DOHH2 (cell line): ENCODE results near the gene KLHL15.
A peak's percentile ranks its signal among the peaks of the same experiment; 100 is the strongest.
"Not testable (repeated sequence)": the region's sequence is repeated elsewhere in the genome, so short reads cannot be mapped to it uniquely, and the experiment has no call there.

Source experiments
- H3F3A ChIP-seq: fragments of 200-600 bp; sonication (generic), shearing (Covaris generic); 2 replicates; pipeline ENCODE4 v1.6.0; 2016; ENCODE audit warnings: antibody characterized with exemption, mild to moderate bottlenecking; ENCODE audit not compliant: control insufficient read depth, insufficient read depth
- H3K27ac ChIP-seq: fragments of 200-600 bp; sonication (generic); 2 replicates; pipeline ENCODE4 v1.5.1; 2014; ENCODE audit warnings: low read depth, mild to moderate bottlenecking, low read length, moderate library complexity
- H3K27me3 ChIP-seq: fragments of 200-600 bp; sonication (generic); 2 replicates; pipeline ENCODE4 v1.6.1; 2014; ENCODE audit warnings: mild to moderate bottlenecking, low read length, mixed read lengths; ENCODE audit not compliant: control insufficient read depth
- H3K36me3 ChIP-seq: fragments of 200-600 bp; sonication (generic); 2 replicates; pipeline ENCODE4 v1.6.1; 2014; ENCODE audit warnings: mild to moderate bottlenecking, low read length, moderate library complexity, mixed read lengths; ENCODE audit not compliant: control insufficient read depth
- H3K4me1 ChIP-seq: fragments of 200-600 bp; sonication (generic); 2 replicates; pipeline ENCODE4 v1.6.1; 2014; ENCODE audit warnings: mild to moderate bottlenecking, low read length, mixed read lengths; ENCODE audit not compliant: control insufficient read depth
- H3K4me2 ChIP-seq: fragments of 200-600 bp; sonication (generic); 2 replicates; pipeline ENCODE4 v1.6.0; 2014; ENCODE audit warnings: mild to moderate bottlenecking, low read length, moderate library complexity
- H3K4me3 ChIP-seq: fragments of 200-600 bp; sonication (generic); 2 replicates; pipeline ENCODE4 v1.5.1; 2014; ENCODE audit warnings: mild to moderate bottlenecking, low read length, mixed read lengths
- H3K79me2 ChIP-seq: fragments of 200-600 bp; sonication (generic); 2 replicates; pipeline ENCODE4 v1.6.1; 2014; ENCODE audit warnings: mild to moderate bottlenecking, low read length, mixed read lengths; ENCODE audit not compliant: control insufficient read depth
- H3K9me2 ChIP-seq: fragments of 200-600 bp; sonication (generic); replicated peaks from 2 replicates; pipeline ENCODE4 v1.6.1; 2014; ENCODE audit warnings: mild to moderate bottlenecking, low read length, mixed read lengths; ENCODE audit not compliant: control insufficient read depth
- H3K9me3 ChIP-seq: fragments of 200-600 bp; sonication (generic); 2 replicates; pipeline ENCODE4 v1.6.1; 2014; ENCODE audit warnings: antibody characterized with exemption, low read length, mixed read lengths; ENCODE audit not compliant: control insufficient read depth, insufficient read depth
- H4K20me1 ChIP-seq: fragments of 200-600 bp; sonication (generic); 2 replicates; pipeline ENCODE4 v1.6.0; 2014; ENCODE audit warnings: low read depth, mild to moderate bottlenecking, antibody characterized with exemption, low read length, moderate library complexity; ENCODE audit not compliant: control insufficient read depth, insufficient read depth
- CTCF ChIP-seq: fragments of 200-600 bp; sonication (generic); IDR thresholded peaks from one replicate; pipeline ENCODE4 v1.5.1; 2014; ENCODE audit warnings: antibody characterized with exemption, mild to moderate bottlenecking, low read depth, low read length; ENCODE audit not compliant: poor library complexity, severe bottlenecking
- EZH2phosphoT487 ChIP-seq: fragments of 200-600 bp; sonication (generic); IDR thresholded peaks from 2 replicates; pipeline ENCODE4 v1.6.1; 2017; ENCODE audit warnings: borderline replicate concordance, mild to moderate bottlenecking, antibody characterized with exemption, low read length, moderate library complexity, mixed read lengths

Gene KLHL15

DNA sequence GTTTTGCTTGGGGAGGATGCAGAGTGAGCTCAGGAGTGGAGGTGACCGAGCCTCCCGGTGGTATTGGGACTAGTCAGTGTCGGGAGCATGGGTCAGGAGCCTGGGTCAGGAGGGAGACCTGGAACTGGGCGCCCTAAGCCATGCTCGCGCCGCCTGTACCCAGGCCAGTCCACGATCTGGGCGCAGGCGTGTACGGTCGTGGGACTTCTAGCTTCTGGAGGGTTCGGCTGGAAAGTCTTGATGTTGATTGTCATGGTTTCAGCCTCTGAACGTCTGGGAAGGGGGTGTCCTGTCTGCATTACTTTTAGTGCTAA is 28.0 kb upstream of the KLHL15 start:
- Histone ChIP-seq H3K27ac (no peak overlapping the region; the same call in 1 of the 2 replicates), H3K4me1 (no peaks in the 10 kb centered on the region), H3K4me3 (no peak overlapping the region), H3K27me3 (no peaks in the 10 kb centered on the region), H3F3A (no peaks in the 10 kb centered on the region), H3K9me2 (no peaks in the 10 kb centered on the region), H4K20me1 (peaks cover 4% of the 10 kb centered on the region; the same call in 1 of the 2 replicates), H3K9me3 (no peaks in the 10 kb centered on the region), H3K4me2 (no peak overlapping the region), H3K36me3 (peaks cover 26% of the 10 kb centered on the region), H3K79me2 (peaks cover 14% of the 10 kb centered on the region)
- TF ChIP-seq EZH2phosphoT487 (no peak), CTCF (no peak)

DNA sequence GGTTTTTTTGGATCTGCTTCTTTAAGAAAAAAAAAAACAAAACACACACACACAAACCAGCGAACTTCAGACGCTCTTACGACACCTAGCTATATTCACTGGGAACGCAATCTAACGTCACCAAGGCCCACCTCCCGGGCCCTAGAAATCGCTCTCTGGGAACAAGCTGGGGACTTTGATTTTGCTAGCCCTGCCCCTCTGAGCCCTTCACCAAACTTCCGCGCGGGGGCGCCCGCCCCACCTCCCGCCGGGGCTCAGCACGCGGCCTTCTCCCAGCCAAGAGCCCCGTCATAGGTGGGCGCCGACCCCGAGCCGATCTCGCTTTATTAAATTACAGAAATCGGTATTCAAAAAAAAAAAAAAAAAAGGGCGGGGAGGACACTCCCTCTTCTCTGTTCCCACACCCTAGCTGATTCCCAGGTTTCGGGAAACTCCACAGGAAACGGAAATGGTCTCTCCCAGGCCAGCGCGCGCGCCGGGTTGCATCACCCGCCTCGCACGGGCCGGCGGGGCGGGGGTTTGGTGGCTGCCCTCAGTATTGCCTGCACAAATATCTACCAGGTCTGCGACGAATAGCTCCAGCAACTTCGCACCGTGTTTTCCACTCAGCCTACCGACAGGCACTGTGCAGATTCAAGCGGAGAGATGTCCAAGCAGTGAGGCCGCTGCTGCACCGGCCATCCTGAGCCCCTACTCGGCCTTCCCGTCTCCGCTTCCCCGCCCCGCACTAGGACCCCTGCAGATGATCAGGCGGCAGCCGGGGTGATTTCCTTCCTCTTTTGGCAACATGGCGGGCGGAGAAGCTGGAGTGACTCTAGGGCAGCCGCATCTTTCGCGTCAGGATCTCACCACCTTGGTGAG is 27.4 kb upstream of the KLHL15 start, which contains the start of gene EIF2S3:
Gene EIF2S3, plus strand, starts transcription at position 775 of the 861 bp plus-strand sequence. Its CDS starts 13 bp downstream, at position 788.
- Histone ChIP-seq H3K9me2 (no peaks in the 10 kb centered on the region), H3K4me1 (no peaks in the 10 kb centered on the region), H3K27ac (no peak within 1 kb of the TSS; the same call in 1 of the 2 replicates), H4K20me1 (peaks cover 4% of the 10 kb centered on the region; the same call in 1 of the 2 replicates), H3K4me3 (no peak within 1 kb of the TSS), H3K4me2 (peak within 1 kb of the TSS; percentile 63; the same call in 1 of the 2 replicates), H3K79me2 (peaks cover 9% of the 10 kb centered on the region), H3K9me3 (no peaks in the 10 kb centered on the region), H3K36me3 (peaks cover 20% of the 10 kb centered on the region), H3F3A (no peaks in the 10 kb centered on the region), H3K27me3 (no peaks in the 10 kb centered on the region)
- no peak for TF ChIP-seq EZH2phosphoT487
- peak; percentile 70 for TF ChIP-seq CTCF

DNA sequence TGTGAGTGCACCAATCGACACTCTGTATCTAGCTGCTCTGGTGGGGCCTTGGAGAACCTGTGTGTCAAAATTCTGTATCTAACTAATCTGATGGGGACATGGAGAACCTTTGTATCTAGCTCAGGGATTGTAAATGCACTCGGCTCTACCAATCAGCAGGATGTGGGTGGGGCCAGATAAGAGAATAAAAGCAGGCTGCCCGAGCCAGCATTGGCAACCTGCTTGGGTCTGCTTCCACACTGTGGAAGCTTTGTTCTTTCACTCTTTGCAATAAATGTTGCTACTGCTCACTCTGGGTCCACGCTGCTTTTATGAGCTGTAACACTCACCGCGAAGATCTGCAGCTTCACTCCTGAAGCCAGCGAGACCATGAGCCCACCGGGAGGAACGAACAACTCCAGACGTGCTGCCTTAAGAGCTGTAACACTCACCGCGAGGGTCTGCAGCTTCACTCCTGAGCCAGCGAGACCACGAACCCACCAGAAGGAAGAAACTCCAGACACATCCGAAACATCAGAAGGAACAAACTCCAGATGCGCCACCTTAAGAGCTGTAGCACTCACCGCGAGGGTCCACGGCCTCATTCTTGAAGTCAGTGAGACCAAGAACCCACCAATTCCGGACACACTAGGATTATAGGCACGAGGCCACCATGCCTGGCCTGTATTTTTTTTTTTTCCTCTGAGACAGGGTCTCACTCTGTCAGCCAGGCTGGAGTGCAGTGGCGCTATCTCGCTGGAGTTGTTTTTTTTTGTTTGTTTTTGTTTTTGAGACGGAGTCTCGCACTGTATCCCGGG is 23.7 kb upstream of the KLHL15 start:
- not testable (repeated sequence) for H3K27ac ChIP-seq, H3K4me1 ChIP-seq, H3K36me3 ChIP-seq, H3K4me2 ChIP-seq, H3K9me3 ChIP-seq, H3K4me3 ChIP-seq, H4K20me1 ChIP-seq, H3F3A ChIP-seq, H3K9me2 ChIP-seq, H3K27me3 ChIP-seq, H3K79me2 ChIP-seq

GRCh38 chrX:24049643-24050042 is 22.7 kb upstream of the KLHL15 start:
- not testable (repeated sequence) for H3K27ac ChIP-seq, H3K4me2 ChIP-seq, H3K4me3 ChIP-seq, H3K79me2 ChIP-seq, H3K9me2 ChIP-seq, H3K27me3 ChIP-seq, H4K20me1 ChIP-seq, H3K9me3 ChIP-seq, H3K4me1 ChIP-seq, H3F3A ChIP-seq, H3K36me3 ChIP-seq

DNA sequence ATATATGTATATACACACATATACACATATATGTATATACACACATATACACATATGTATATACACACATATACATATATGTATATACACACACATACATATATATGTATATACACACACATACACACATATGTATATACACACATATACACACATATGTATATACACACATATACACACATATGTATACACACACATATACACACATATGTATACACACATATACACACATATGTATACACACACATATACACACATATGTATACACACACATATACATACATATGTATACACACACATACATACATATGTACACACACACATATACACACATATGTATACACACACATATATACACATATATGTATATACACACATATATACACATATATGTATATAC is 19.1 kb upstream of the KLHL15 start:
- not testable (repeated sequence) for H3F3A ChIP-seq, H3K79me2 ChIP-seq, H3K4me2 ChIP-seq, H3K36me3 ChIP-seq, H3K27me3 ChIP-seq, H3K9me3 ChIP-seq, H3K4me1 ChIP-seq, H3K4me3 ChIP-seq, H3K27ac ChIP-seq, H4K20me1 ChIP-seq, H3K9me2 ChIP-seq
